Transverse colon (tissue), 4 donors: ENCODE measurements around the gene RBM8A. TPM values are rescaled to one million over a fixed set of nuclear protein-coding genes. Genes with fewer than 3 reads are reported as not detected.

Source experiments
- DNase-seq: peaks from one replicate; pipeline ENCODE4 v3.0.0-alpha.2; 2019
- H3K27ac ChIP-seq, 4 donors: fragments of 200-600 bp; sonication (generic); 2 replicates each; pipeline ENCODE4 v1.5.1; 2016 to 2018; ENCODE audit warnings: inconsistent platforms in 4 of 4
- H3K27me3 ChIP-seq: fragments of 200-600 bp; sonication (generic); 2 replicates; pipeline ENCODE4 v1.5.1; 2017; ENCODE audit warnings: inconsistent platforms
- H3K36me3 ChIP-seq, 4 donors: fragments of 200-600 bp; sonication (generic); 2 replicates each; pipeline ENCODE4 v1.5.1; 2017 to 2019; ENCODE audit warnings: inconsistent platforms in 4 of 4
- H3K4me1 ChIP-seq, 4 donors: fragments of 200-600 bp; sonication (generic); 2 replicates each; pipeline ENCODE4 v1.5.1; 2017 to 2020; ENCODE audit warnings: inconsistent platforms in 4 of 4
- H3K4me3 ChIP-seq, 4 donors: fragments of 200-600 bp; sonication (generic); 1 replicate in 1 of 4; 2 replicates in 3 of 4; pipeline versions ENCODE4 v1.5.1 to v1.6.1; 2017 to 2019; ENCODE audit warnings: inconsistent platforms in 4 of 4
- H3K9me3 ChIP-seq, 2 donors: fragments of 200-600 bp; sonication (generic); 2 replicates each; pipeline ENCODE4 v1.5.1; 2017 to 2019; ENCODE audit warnings: inconsistent platforms in 2 of 2
- EP300 ChIP-seq: sonication (generic); formaldehyde crosslinking; IDR thresholded peaks from one replicate; pipeline ENCODE4 v1.6.1; 2017; ENCODE audit warnings: antibody characterized with exemption, low read depth
- POLR2A ChIP-seq: fragments of 450-650 bp; IDR thresholded peaks from one replicate; pipeline ENCODE4 v1.6.1; 2016; ENCODE audit warnings: antibody characterized with exemption, mild to moderate bottlenecking, moderate library complexity
- POLR2AphosphoS5 ChIP-seq, 3 donors: sonication (generic); formaldehyde crosslinking; IDR thresholded peaks; one replicate each; pipeline ENCODE4 v1.6.1; 2016; ENCODE audit warnings: antibody characterized with exemption in 3 of 3
- WGBS, 2 donors: methylation state at CpG; one replicate each; pipeline ENCODE4 v1.1.5; 2018; ENCODE audit warnings: low coverage in 1 of 2; 5-methylcytosine and 5-hydroxymethylcytosine counted together
- in situ Hi-C, 4 donors: fragments of 200-750 bp; cut with MboI; loops; one replicate each; pipeline versions ENCODE4 v1.15.0 to v1.15.1; 2017; ENCODE audit warnings: low sequenced_read_pairs in 3 of 4, low pct_ligation_motif_present in 1 of 4, low pct_unique_long_range_greater_than_20kb in 1 of 4
- intact Hi-C: fragments of 100-400 bp; cut with DNase I; formaldehyde crosslinking; loops from one replicate; pipeline ENCODE4 v1.15.1; 2023; ENCODE audit warnings: low total_unique reads
- total RNA-seq, 4 donors: library from RNA; depleted of rRNA; stranded (reverse); fragments of >200 nt; gene quantifications; one replicate each; pipeline ENCODE4 v1.1.0, GENCODE V29; 2016
- TF ChIP-seq, protein P1 (sequence below), 5 experiments: fragments of 200-600 bp in 3 of 5; fragments of 450-650 bp in 2 of 5; sonication (generic) in 3 of 5; IDR thresholded peaks; 1 replicate in 2 of 5; 2 replicates in 3 of 5; pipeline ENCODE4 v1.5.1; 2016 to 2017; ENCODE audit warnings: antibody characterized with exemption in 5 of 5, inconsistent platforms in 3 of 5, mild to moderate bottlenecking in 2 of 5, moderate library complexity in 1 of 5

The RBM8A gene
- total RNA-seq, 4 donors from 2014 or later, result 23.6 to 122 (median 99.1) TPM

- H3K4me3 ChIP-seq, result no peak overlapping the region
- DNase-seq, result no peak
- WGBS, 2 donors, result 62 to 81% methylated on average over 5 to 6 of the region's 6 CpGs
- peaks cover 0 to 4% (median 0%) of the 10 kb centered on the region in 4 donors for H3K36me3 ChIP-seq
- in situ Hi-C loops, result no loop called here
- intact Hi-C loops, result no loop called here
- H3K9me3 ChIP-seq, result no peaks in the 10 kb centered on the region
- H3K4me1 ChIP-seq, result no peaks in the 10 kb centered on the region
- TF ChIP-seq EP300 (no peak), POLR2AphosphoS5 (IDR thresholded peaks at IDR 0.05) (no peak), POLR2A (no peak)
- TF ChIP-seq, protein P1, sequence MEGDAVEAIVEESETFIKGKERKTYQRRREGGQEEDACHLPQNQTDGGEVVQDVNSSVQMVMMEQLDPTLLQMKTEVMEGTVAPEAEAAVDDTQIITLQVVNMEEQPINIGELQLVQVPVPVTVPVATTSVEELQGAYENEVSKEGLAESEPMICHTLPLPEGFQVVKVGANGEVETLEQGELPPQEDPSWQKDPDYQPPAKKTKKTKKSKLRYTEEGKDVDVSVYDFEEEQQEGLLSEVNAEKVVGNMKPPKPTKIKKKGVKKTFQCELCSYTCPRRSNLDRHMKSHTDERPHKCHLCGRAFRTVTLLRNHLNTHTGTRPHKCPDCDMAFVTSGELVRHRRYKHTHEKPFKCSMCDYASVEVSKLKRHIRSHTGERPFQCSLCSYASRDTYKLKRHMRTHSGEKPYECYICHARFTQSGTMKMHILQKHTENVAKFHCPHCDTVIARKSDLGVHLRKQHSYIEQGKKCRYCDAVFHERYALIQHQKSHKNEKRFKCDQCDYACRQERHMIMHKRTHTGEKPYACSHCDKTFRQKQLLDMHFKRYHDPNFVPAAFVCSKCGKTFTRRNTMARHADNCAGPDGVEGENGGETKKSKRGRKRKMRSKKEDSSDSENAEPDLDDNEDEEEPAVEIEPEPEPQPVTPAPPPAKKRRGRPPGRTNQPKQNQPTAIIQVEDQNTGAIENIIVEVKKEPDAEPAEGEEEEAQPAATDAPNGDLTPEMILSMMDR (IDR thresholded peaks at IDR 0.05), result no peak
- no peaks in the 10 kb centered on the region for H3K27me3 ChIP-seq
- H3K27ac ChIP-seq, result no peak overlapping the region
Observed at GRCh38 chr1:145942871-145943270, 15.6 kb upstream of the RBM8A start.

DNA sequence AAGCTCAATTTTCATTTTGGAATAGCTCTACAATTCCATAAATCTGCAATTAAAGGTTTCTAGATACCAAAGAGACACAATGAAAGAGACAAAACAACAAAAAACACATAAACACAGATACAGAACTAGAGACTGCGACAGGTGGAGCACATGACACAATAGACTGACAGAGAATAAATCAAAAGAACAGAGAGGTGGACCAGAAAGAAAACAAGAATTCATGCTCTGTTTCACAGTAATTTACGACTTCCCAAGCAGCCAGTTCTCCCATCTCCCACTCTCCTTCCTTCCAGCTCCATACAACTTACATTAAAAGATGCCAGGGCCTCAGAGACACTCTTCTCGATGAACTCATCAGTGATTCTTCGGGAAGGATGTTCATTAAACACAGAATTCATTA is 15.1 kb upstream of the RBM8A start:
- intact Hi-C loops, result no loop called here
- Histone ChIP-seq H3K36me3 (peaks cover 0 to 4% (median 0%) of the 10 kb centered on the region in 4 donors), H3K27me3 (no peaks in the 10 kb centered on the region), H3K27ac (no peak overlapping the region), H3K4me1 (no peaks in the 10 kb centered on the region), H3K4me3 (no peak overlapping the region), H3K9me3 (no peaks in the 10 kb centered on the region)
- in situ Hi-C loops, result no loop called here
- DNase-seq, result no peak
- TF ChIP-seq POLR2A, result no peak
- TF ChIP-seq EP300, result no peak
- TF ChIP-seq, protein P1 (IDR thresholded peaks at IDR 0.05), result no peak
- no peak for TF ChIP-seq POLR2AphosphoS5 (IDR thresholded peaks at IDR 0.05)
- 83 to 86% methylated on average over 4 of the region's 4 CpGs for WGBS, 2 donors

DNA sequence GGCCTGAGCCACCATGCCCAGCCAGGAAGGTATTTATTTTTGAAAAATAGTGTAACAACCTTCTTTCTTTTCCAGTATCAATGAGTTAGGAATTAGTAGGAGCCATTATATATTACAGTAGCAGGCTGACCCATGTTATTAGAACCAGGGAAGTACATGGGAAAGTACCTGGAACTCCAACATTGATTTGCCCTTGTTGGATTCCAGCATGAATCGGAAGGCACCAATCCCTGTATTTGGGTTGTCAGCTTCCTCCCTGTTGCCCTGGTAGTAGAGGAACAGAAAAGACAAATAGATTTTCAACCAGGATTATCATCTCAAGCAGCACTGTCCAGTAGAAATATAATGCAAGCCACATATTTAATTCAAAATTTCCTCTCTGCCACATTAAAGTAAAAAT is 10.2 kb upstream of the RBM8A start:
- Histone ChIP-seq H3K4me3 (no peak overlapping the region), H3K4me1 (no peaks in the 10 kb centered on the region), H3K27ac (no peak overlapping the region), H3K9me3 (no peaks in the 10 kb centered on the region), H3K36me3 (peaks cover 0 to 4% (median 0%) of the 10 kb centered on the region in 4 donors), H3K27me3 (no peaks in the 10 kb centered on the region)
- in situ Hi-C loops, result no loop called here
- intact Hi-C loops, result no loop called here
- WGBS, 2 donors, result 82 to 100% methylated on average over 1 of the region's 1 CpG
- DNase-seq, result no peak
- TF ChIP-seq EP300 (no peak), POLR2A (no peak), POLR2AphosphoS5 (IDR thresholded peaks at IDR 0.05) (no peak)
- TF ChIP-seq, protein P1 (IDR thresholded peaks at IDR 0.05), result no peak

- in situ Hi-C loops (no loop called here), intact Hi-C loops (no loop called here)
- Histone ChIP-seq H3K4me3 (no peak overlapping the region), H3K4me1 (peaks cover 0 to 4% (median 0%) of the 10 kb centered on the region in 4 donors), H3K27ac (no peak overlapping the region), H3K36me3 (peaks cover 0 to 4% (median 0%) of the 10 kb centered on the region in 4 donors), H3K27me3 (no peaks in the 10 kb centered on the region), H3K9me3 (no peaks in the 10 kb centered on the region)
- 94% methylated on average over 8 of the region's 8 CpGs; no CpG with 5 or more reads in 1 of the 2 donors for WGBS, 2 donors
- TF ChIP-seq, protein P1 (IDR thresholded peaks at IDR 0.05), result no peak
- TF ChIP-seq EP300, result no peak
- no peak for TF ChIP-seq POLR2AphosphoS5 (IDR thresholded peaks at IDR 0.05)
- TF ChIP-seq POLR2A, result no peak
- DNase-seq, result no peak
Observed at GRCh38 chr1:145936247-145936646, 9.0 kb upstream of the RBM8A start.
